H1 (cell line): ENCODE measurements around the gene AP2A1. TPM values are rescaled to one million over a fixed set of nuclear protein-coding genes. Genes with fewer than 3 reads are reported as not detected.
A peak's percentile ranks its signal among the peaks of the same experiment; 100 is the strongest.

ENCODE experiments used
- CTCF ChIA-PET: fragments of 300-600 bp; sonication (Branson Sonifier 250); formaldehyde crosslinking; loops from one replicate; lab custom pipeline; 2021; ENCODE audit not compliant: partially characterized antibody; lab: Charles Lee
- POLR2A ChIA-PET: fragments of 300-600 bp; sonication (Branson Sonifier 250); formaldehyde crosslinking; loops from one replicate; lab custom pipeline; 2021; ENCODE audit warnings: inconsistent platforms; ENCODE audit not compliant: partially characterized antibody; lab: Charles Lee
- DNase-seq, 2 experiments: peaks; one replicate each; pipeline versions ENCODE4 v3.0.0 to v3.0.0-alpha.2; 2010 to 2022; ENCODE audit warnings: low spot score in 2 of 2, low read depth in 1 of 2, mixed read lengths in 1 of 2
- FAIRE-seq: peaks from 2 replicates; lab custom pipeline; 2011; peaks lifted over from hg19 to GRCh38; lab: Jason Lieb, UNC
- H2AFZ ChIP-seq: 2 replicates; pipeline ENCODE4 v1.8.1; 2012; ENCODE audit warnings: low read length, inconsistent platforms
- H2AK5ac ChIP-seq: 2 replicates; pipeline ENCODE4 v1.6.1; 2013; ENCODE audit warnings: low read depth, low read length
- H2BK120ac ChIP-seq: replicated peaks from 2 replicates; pipeline ENCODE3; 2013; ENCODE audit warnings: low read depth, low read length, inconsistent platforms
- H2BK12ac ChIP-seq: 2 replicates; pipeline ENCODE4 v1.6.1; 2013; ENCODE audit warnings: low read depth, low read length
- H2BK15ac ChIP-seq: 2 replicates; pipeline ENCODE4 v1.6.1; 2013; ENCODE audit warnings: low read length
- H2BK20ac ChIP-seq: 2 replicates; pipeline ENCODE4 v1.6.1; 2013; ENCODE audit warnings: low read length
- H2BK5ac ChIP-seq: 2 replicates; pipeline ENCODE4 v1.6.1; 2013; ENCODE audit warnings: low read depth, low read length
- H3K14ac ChIP-seq: 2 replicates; pipeline ENCODE4 v1.6.1; 2013; ENCODE audit warnings: inconsistent platforms; ENCODE audit not compliant: insufficient read length
- H3K18ac ChIP-seq: 2 replicates; pipeline ENCODE4 v1.6.1; 2013; ENCODE audit warnings: low read length; ENCODE audit errors: extremely low read depth
- H3K23ac ChIP-seq: 2 replicates; pipeline ENCODE4 v1.6.1; 2013; ENCODE audit warnings: inconsistent platforms; ENCODE audit not compliant: insufficient read length
- H3K23me2 ChIP-seq: 2 replicates; pipeline ENCODE4 v1.6.1; 2013; ENCODE audit warnings: low read depth, low read length
- H3K27ac ChIP-seq: 2 replicates; pipeline ENCODE4 v1.6.1; 2011; ENCODE audit warnings: low read depth, low read length, inconsistent platforms
- H3K27me3 ChIP-seq, 4 experiments: replicated peaks in 1 of 4; 1 replicate in 1 of 4; 2 replicates in 3 of 4; pipeline versions ENCODE4 v1.6.1 to v1.8.1; 2011 to 2013; ENCODE audit warnings: low read length in 3 of 4, mild to moderate bottlenecking in 3 of 4, inconsistent platforms in 2 of 4, mixed read lengths in 2 of 4, moderate library complexity in 1 of 4; ENCODE audit not compliant: control insufficient read depth in 3 of 4, insufficient read depth in 3 of 4; ENCODE audit errors: extremely low read depth in 1 of 4
- H3K36me3 ChIP-seq, 4 experiments: 2 replicates each; pipeline versions ENCODE4 v1.6.1 to v1.8.1; 2011 to 2013; ENCODE audit warnings: mild to moderate bottlenecking in 4 of 4, low read length in 3 of 4, moderate library complexity in 2 of 4, control low read depth in 1 of 4, inconsistent platforms in 1 of 4; ENCODE audit not compliant: insufficient read depth in 4 of 4, control insufficient read depth in 2 of 4
- H3K4ac ChIP-seq: replicated peaks from 2 replicates; pipeline ENCODE3; 2013; ENCODE audit warnings: low read length, low read depth, mixed read lengths, inconsistent platforms; ENCODE audit not compliant: insufficient read length
- H3K4me1 ChIP-seq, 4 experiments: replicated peaks in 1 of 4; 1 replicate in 1 of 4; 2 replicates in 3 of 4; pipeline versions ENCODE4 v1.6.1 to v1.8.1; 2011 to 2013; ENCODE audit warnings: low read length in 3 of 4, inconsistent platforms in 2 of 4, mixed read lengths in 1 of 4; ENCODE audit not compliant: insufficient read depth in 4 of 4, control insufficient read depth in 3 of 4
- H3K4me2 ChIP-seq, 2 experiments: 2 replicates each; pipeline versions ENCODE4 v1.6.1 to v1.8.1; 2011 to 2013; ENCODE audit warnings: low read depth in 2 of 2, low read length in 2 of 2, control low read depth in 1 of 2, inconsistent platforms in 1 of 2, mild to moderate bottlenecking in 1 of 2; ENCODE audit not compliant: insufficient read depth in 1 of 2
- H3K4me3 ChIP-seq, 4 experiments: fragments of 200-600, 300-600 bp in 1 of 4; sonication (generic), shearing (Covaris generic), sonication (Bioruptor Twin) in 1 of 4; 2 replicates each; pipeline versions ENCODE4 v1.5.1 to v1.8.1; 2011 to 2016; ENCODE audit warnings: low read length in 4 of 4, low read depth in 3 of 4, control low read depth in 2 of 4, inconsistent platforms in 2 of 4, mild to moderate bottlenecking in 2 of 4, mixed read lengths in 1 of 4, moderate library complexity in 1 of 4; ENCODE audit not compliant: insufficient read depth in 2 of 4; ENCODE audit errors: extremely low read depth in 1 of 4
- H3K56ac ChIP-seq: replicated peaks from 2 replicates; pipeline ENCODE3; 2013; ENCODE audit warnings: low read depth, mild to moderate bottlenecking, mixed read lengths, low read length, inconsistent platforms; ENCODE audit not compliant: insufficient read length
- H3K79me1 ChIP-seq: 2 replicates; pipeline ENCODE4 v1.6.1; 2013; ENCODE audit warnings: low read depth, low read length, control low read depth
- H3K79me2 ChIP-seq, 2 experiments: 2 replicates each; pipeline versions ENCODE4 v1.6.1 to v1.8.1; 2012 to 2013; ENCODE audit warnings: low read length in 2 of 2, mild to moderate bottlenecking in 2 of 2, inconsistent platforms in 1 of 2; ENCODE audit not compliant: insufficient read depth in 2 of 2, control insufficient read depth in 1 of 2
- H3K9ac ChIP-seq, 4 experiments: replicated peaks in 1 of 4; 1 replicate in 1 of 4; 2 replicates in 3 of 4; pipeline versions ENCODE4 v1.6.1 to v1.8.1; 2011 to 2013; ENCODE audit warnings: low read depth in 3 of 4, low read length in 3 of 4, control low read depth in 2 of 4, mild to moderate bottlenecking in 2 of 4, moderate library complexity in 2 of 4, inconsistent platforms in 1 of 4; ENCODE audit errors: extremely low read depth in 1 of 4
- H3K9me3 ChIP-seq, 2 experiments: 2 replicates each; pipeline versions ENCODE4 v1.6.1 to v1.8.1; 2012 to 2013; ENCODE audit warnings: mild to moderate bottlenecking in 2 of 2, moderate library complexity in 2 of 2, control low read depth in 1 of 2, inconsistent platforms in 1 of 2, low read depth in 1 of 2, low read length in 1 of 2, mixed read lengths in 1 of 2; ENCODE audit not compliant: insufficient read depth in 2 of 2
- H4K20me1 ChIP-seq, 2 experiments: replicated peaks in 1 of 2; 2 replicates each; pipeline versions ENCODE3 to v1.8.1; 2011 to 2013; ENCODE audit warnings: inconsistent platforms in 2 of 2, low read length in 2 of 2, mild to moderate bottlenecking in 1 of 2; ENCODE audit not compliant: insufficient read depth in 2 of 2, control insufficient read depth in 1 of 2
- H4K5ac ChIP-seq: 2 replicates; pipeline ENCODE4 v1.6.1; 2013; ENCODE audit warnings: low read length, low read depth, mixed read lengths, inconsistent platforms; ENCODE audit not compliant: insufficient read length
- H4K8ac ChIP-seq: 2 replicates; pipeline ENCODE4 v1.8.0; 2013; ENCODE audit warnings: mild to moderate bottlenecking, moderate library complexity, low read length, inconsistent platforms; ENCODE audit not compliant: insufficient read depth; ENCODE audit errors: extremely low read depth
- H4K91ac ChIP-seq: replicated peaks from 2 replicates; pipeline ENCODE3; 2013; ENCODE audit warnings: low read length, mixed read lengths, inconsistent platforms; ENCODE audit not compliant: insufficient read length
- POLR2A ChIP-seq, 2 experiments: IDR thresholded peaks; 1 replicate in 1 of 2; 2 replicates in 1 of 2; pipeline ENCODE4 v1.6.1; 2011; ENCODE audit warnings: low read depth in 2 of 2, low read length in 2 of 2, mild to moderate bottlenecking in 2 of 2; ENCODE audit errors: control extremely low read depth in 1 of 2
- WGBS, 2 experiments: shearing (Covaris generic) in 1 of 2; methylation state at CpG; one replicate each; pipeline versions ENCODE4 v1.1.6 to v1.1.7; 2013 to 2015; ENCODE audit warnings: low lambda C conversion rate in 2 of 2, mixed read lengths in 2 of 2, inconsistent platforms in 1 of 2, low coverage in 1 of 2, missing lambda C conversion rate in 1 of 2; ENCODE audit not compliant: insufficient replicate concordance in 2 of 2, insufficient coverage in 1 of 2, insufficient read length in 1 of 2; ENCODE audit errors: extremely low coverage in 1 of 2, missing lambda C conversion rate in 1 of 2; 5-methylcytosine and 5-hydroxymethylcytosine counted together
- microRNA-seq, 2 experiments: library from miRNA; unstranded; fragments of <30 nt; microRNA quantifications; one replicate each; pipeline versions ENCODE4 to v1.2.0, GENCODE V29; 2016 to 2020; ENCODE audit warnings: borderline microRNAs expressed in 2 of 2, borderline number of aligned reads in 2 of 2, borderline replicate concordance in 1 of 2
- polyA plus RNA-seq, 7 experiments: library from polyadenylated mRNA; depleted of rRNA in 3 of 7; stranded (reverse) in 5 of 7; unstranded in 2 of 7; fragments of >200 nt in 5 of 7; fragments of 200-250 nt in 2 of 7; gene quantifications; 1 replicate in 5 of 7; 2 replicates in 1 of 7; 4 replicates in 1 of 7; pipeline versions ENCODE4 v1.2.1 to v1.2.3, GENCODE V29; 2011 to 2013; ENCODE audit warnings: missing spikeins in 2 of 7, mixed read lengths in 2 of 7
- small RNA-seq: library from polyadenylated mRNA; stranded (forward); fragments of <200 nt; extraction: miRNeasy Mini kit (QIAGEN cat#:217004); gene quantifications from one replicate; pipeline ENCODE3, GENCODE V24; 2013; ENCODE audit not compliant: insufficient read depth
- total RNA-seq: library from RNA; stranded (reverse); fragmentation: NEBNext Ultra II Directional; extraction: Animal tissue kit (Norgen Biotek cat#: 25700); gene quantifications from 2 replicates; pipeline ENCODE4 v1.2.1, GENCODE V29; 2021
- TF ChIP-seq, protein P1 (sequence below): IDR thresholded peaks from 2 replicates; pipeline ENCODE4 v1.6.1; 2012; ENCODE audit warnings: inconsistent platforms

Gene AP2A1
- total and polyA plus RNA-seq, 2 of the 8 experiments (the other 6 are each of a cell fraction or from before 2014, with no cell fraction given), result 105 to 106 TPM

DNA sequence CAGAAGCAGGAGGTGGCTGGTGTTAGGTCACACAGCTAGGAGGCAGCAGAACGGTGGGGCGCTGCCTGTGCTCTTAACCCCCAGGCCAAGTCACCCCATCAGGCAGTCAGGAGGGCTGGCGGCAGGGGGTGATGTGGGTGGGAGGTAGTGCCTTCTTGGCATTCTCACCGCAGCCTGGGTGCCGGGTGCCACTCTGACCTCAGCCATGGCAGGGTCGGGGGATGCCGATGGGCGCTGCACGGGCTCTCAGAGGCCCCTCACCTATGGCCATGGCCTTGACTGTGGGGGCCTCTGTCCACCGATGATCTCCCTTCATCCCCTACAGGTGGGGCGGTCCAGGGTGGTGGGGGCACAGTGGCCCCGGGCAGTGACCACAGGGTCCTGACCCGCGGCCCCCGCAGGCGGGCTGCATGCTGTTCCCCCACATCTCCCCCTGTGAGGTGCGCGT lies 89.8 kb downstream of the AP2A1 start:
- Histone ChIP-seq H4K20me1 (peaks cover 50 to 64% of the 10 kb centered on the region in 2 experiments), H3K56ac (no peak overlapping the region), H2BK15ac (no peak overlapping the region), H2BK120ac (no peak overlapping the region), H3K18ac (no peak overlapping the region), H3K79me1 (peaks cover 20% of the 10 kb centered on the region), H4K91ac (no peak overlapping the region), H2BK20ac (no peak overlapping the region), H3K23me2 (peaks cover 6% of the 10 kb centered on the region; the same call in 1 of the 2 replicates), H3K4me2 (no peak overlapping the region), H2BK5ac (no peak overlapping the region), H3K9ac (no peak overlapping the region), H2AFZ (no peak overlapping the region), H3K27me3 (no peaks in the 10 kb centered on the region; a peak in 1 of 7 replicates), H3K9me3 (no peaks in the 10 kb centered on the region), H3K4me1 (peaks cover 0 to 12% (median 8%) of the 10 kb centered on the region in 4 experiments; a peak in 6 of 7 replicates), H4K5ac (no peak overlapping the region), H3K14ac (no peak overlapping the region), H3K27ac (no peak overlapping the region), H3K23ac (no peak overlapping the region), H4K8ac (no peak overlapping the region), H3K4ac (no peak overlapping the region), H3K36me3 (peaks cover 21 to 73% (median 44%) of the 10 kb centered on the region in 4 experiments), H3K4me3 (no peak overlapping the region), H3K79me2 (peaks cover 15 to 28% of the 10 kb centered on the region in 2 experiments), H2BK12ac (no peak overlapping the region), H2AK5ac (no peak overlapping the region)
- CTCF ChIA-PET, result interaction anchor here (1.7 kb wide), 1 partner anchor 32 kb away, joined by 3 read pairs; no protein-coding TSS in a partner anchor
- TF ChIP-seq, protein P1, sequence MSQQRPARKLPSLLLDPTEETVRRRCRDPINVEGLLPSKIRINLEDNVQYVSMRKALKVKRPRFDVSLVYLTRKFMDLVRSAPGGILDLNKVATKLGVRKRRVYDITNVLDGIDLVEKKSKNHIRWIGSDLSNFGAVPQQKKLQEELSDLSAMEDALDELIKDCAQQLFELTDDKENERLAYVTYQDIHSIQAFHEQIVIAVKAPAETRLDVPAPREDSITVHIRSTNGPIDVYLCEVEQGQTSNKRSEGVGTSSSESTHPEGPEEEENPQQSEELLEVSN, result no peak
- TF ChIP-seq POLR2A (IDR thresholded peaks at IDR 0.05; ENCODE audit: control extremely low read depth in 1 of 2, low read depth in 2 of 2, low read length in 2 of 2), result peak in 1 of 2 experiments; percentile 45; a peak in 1 of 3 replicates
- FAIRE-seq, result no peak
- POLR2A ChIA-PET, result interaction anchor here (1.0 to 12.4 kb wide), 7 partner anchors 9 to 161 kb away, joined by 3 to 247 read pairs (median 6); partner anchors contain the start of genes AKT1S1, PNKP and TBC1D17
- 97% methylated on average over 8 of the region's 18 CpGs; no CpG with 5 or more reads in 1 of the 2 experiments for WGBS, 2 experiments
- DNase-seq, result no peak

Small RNAs within 50 kb of the gene (microRNA-seq; reads per million reads assigned to microRNA genes)
- gene MIR4749, result 0.46 to 1.4 reads per million in 2 experiments
- 0.41 to 0.46 reads per million in 2 experiments for gene MIR6799
- 0 to 0.61 reads per million in 2 experiments for gene MIR6800

Small RNAs within 50 kb of the gene (small RNA-seq; reads per million reads assigned to genes)
- gene MIR4749 (1.2 reads per million), gene MIR6799 (0.86 reads per million), gene RNU6-841P (not detected)

Other genes starting within 250 kb of the AP2A1 start
- gene RCN3, start 239.0 kb upstream of the AP2A1 start, total RNA-seq, result 18.9 and 19.5 TPM in 2 replicates
- 5.8 and 9.4 TPM in 2 replicates for gene RCN3, start 239.0 kb upstream of the AP2A1 start, polyA plus RNA-seq (2011; rRNA removed)
- gene NOSIP, start 186.4 kb upstream of the AP2A1 start, total RNA-seq, result 85.1 and 93.8 TPM in 2 replicates
- gene NOSIP, start 186.4 kb upstream of the AP2A1 start, polyA plus RNA-seq (2011; rRNA removed), result 192 and 254 TPM in 2 replicates
- 4.1 and 5.7 TPM in 2 replicates for gene PRRG2, start 185.7 kb upstream of the AP2A1 start, total RNA-seq
- 5.6 and 6.3 TPM in 2 replicates for gene PRRG2, start 185.7 kb upstream of the AP2A1 start, polyA plus RNA-seq (2011; rRNA removed)
- gene PRR12, start 175.8 kb upstream of the AP2A1 start, total RNA-seq, result 59.4 and 63.8 TPM in 2 replicates
- 2.5 and 4.6 TPM in 2 replicates for gene PRR12, start 175.8 kb upstream of the AP2A1 start, polyA plus RNA-seq (2011; rRNA removed)
- 16.9 and 17.7 TPM in 2 replicates for gene RRAS, start 126.9 kb upstream of the AP2A1 start, total RNA-seq
- gene RRAS, start 126.9 kb upstream of the AP2A1 start, polyA plus RNA-seq (2011; rRNA removed), result 49.1 and 62.9 TPM in 2 replicates
- gene SCAF1, start 124.8 kb upstream of the AP2A1 start, total RNA-seq, result 81.7 and 93.3 TPM in 2 replicates
- 9.7 and 21.4 TPM in 2 replicates for gene SCAF1, start 124.8 kb upstream of the AP2A1 start, polyA plus RNA-seq (2011; rRNA removed)
- 114 and 115 TPM in 2 replicates for gene IRF3, start 101.1 kb upstream of the AP2A1 start, total RNA-seq
- gene IRF3, start 101.1 kb upstream of the AP2A1 start, polyA plus RNA-seq (2011; rRNA removed), result 103 and 185 TPM in 2 replicates
- gene BCL2L12, start 101.1 kb upstream of the AP2A1 start, total RNA-seq, result 126 and 133 TPM in 2 replicates
- 209 and 280 TPM in 2 replicates for gene BCL2L12, start 101.1 kb upstream of the AP2A1 start, polyA plus RNA-seq (2011; rRNA removed)
- gene PRMT1, start 89.7 kb upstream of the AP2A1 start, total RNA-seq, result 561 and 579 TPM in 2 replicates
- gene PRMT1, start 89.7 kb upstream of the AP2A1 start, polyA plus RNA-seq (2011; rRNA removed), result 1,215 and 1,548 TPM in 2 replicates
- gene ADM5, start 77.4 kb upstream of the AP2A1 start, total RNA-seq, result 2.6 and 4.3 TPM in 2 replicates
- 2.5 and 5.4 TPM in 2 replicates for gene ADM5, start 77.4 kb upstream of the AP2A1 start, polyA plus RNA-seq (2011; rRNA removed)
- gene CPT1C, start 75.9 kb upstream of the AP2A1 start, total RNA-seq, result 91.8 and 98.3 TPM in 2 replicates
- gene CPT1C, start 75.9 kb upstream of the AP2A1 start, polyA plus RNA-seq (2011; rRNA removed), result 79.6 and 122 TPM in 2 replicates
- not detected in 2 replicates for gene TSKS, start 3.7 kb upstream of the AP2A1 start, total RNA-seq
- gene TSKS, start 3.7 kb upstream of the AP2A1 start, polyA plus RNA-seq (2011; rRNA removed), result 0.21 and 0.24 TPM in 2 replicates
- gene FUZ, start 46.3 kb downstream of the AP2A1 start, total RNA-seq, result 33.9 and 34.1 TPM in 2 replicates
- gene FUZ, start 46.3 kb downstream of the AP2A1 start, polyA plus RNA-seq (2011; rRNA removed), result 28.4 and 43.8 TPM in 2 replicates
- 71.4 and 73.9 TPM in 2 replicates for gene MED25, start 51.3 kb downstream of the AP2A1 start, total RNA-seq
- gene MED25, start 51.3 kb downstream of the AP2A1 start, polyA plus RNA-seq (2011; rRNA removed), result 21.6 and 40.4 TPM in 2 replicates
- 251 and 261 TPM in 2 replicates for gene PTOV1, start 84.2 kb downstream of the AP2A1 start, total RNA-seq
- gene PTOV1, start 84.2 kb downstream of the AP2A1 start, polyA plus RNA-seq (2011; rRNA removed), result 147 and 213 TPM in 2 replicates
- 105 TPM in 2 replicates for gene PNKP, start 100.6 kb downstream of the AP2A1 start, total RNA-seq
- 45.8 and 66.5 TPM in 2 replicates for gene PNKP, start 100.6 kb downstream of the AP2A1 start, polyA plus RNA-seq (2011; rRNA removed)
- 45.9 and 46.7 TPM in 2 replicates for gene AKT1S1, start 110.4 kb downstream of the AP2A1 start, total RNA-seq
- gene AKT1S1, start 110.4 kb downstream of the AP2A1 start, polyA plus RNA-seq (2011; rRNA removed), result 40.7 and 73.3 TPM in 2 replicates
- 44.9 and 47.6 TPM in 2 replicates for gene TBC1D17, start 110.7 kb downstream of the AP2A1 start, total RNA-seq
- gene TBC1D17, start 110.7 kb downstream of the AP2A1 start, polyA plus RNA-seq (2011; rRNA removed), result 30.3 and 53.7 TPM in 2 replicates
- gene IL4I1, start 129.9 kb downstream of the AP2A1 start, total RNA-seq, result 0.67 and 0.76 TPM in 2 replicates
- 0.30 and 0.41 TPM in 2 replicates for gene IL4I1, start 129.9 kb downstream of the AP2A1 start, polyA plus RNA-seq (2011; rRNA removed)
- 13.1 TPM in 2 replicates for gene ATF5, start 162.2 kb downstream of the AP2A1 start, total RNA-seq
- 6.2 and 25.0 TPM in 2 replicates for gene ATF5, start 162.2 kb downstream of the AP2A1 start, polyA plus RNA-seq (2011; rRNA removed)
- 106 and 107 TPM in 2 replicates for gene NUP62, start 162.5 kb downstream of the AP2A1 start, total RNA-seq
- 50.0 and 60.0 TPM in 2 replicates for gene NUP62, start 162.5 kb downstream of the AP2A1 start, polyA plus RNA-seq (2011; rRNA removed)
- gene SIGLEC11, start 194.2 kb downstream of the AP2A1 start, total RNA-seq, result not detected in 2 replicates
- gene SIGLEC11, start 194.2 kb downstream of the AP2A1 start, polyA plus RNA-seq (2011; rRNA removed), result 0.14 and 0.18 TPM in 2 replicates